Measurements from ENCODE around the gene MMEL1.
"Not testable (repeated sequence)": the region's sequence is repeated elsewhere in the genome, so short reads cannot be mapped to it uniquely, and the experiment has no call there.

Gene MMEL1, protein sequence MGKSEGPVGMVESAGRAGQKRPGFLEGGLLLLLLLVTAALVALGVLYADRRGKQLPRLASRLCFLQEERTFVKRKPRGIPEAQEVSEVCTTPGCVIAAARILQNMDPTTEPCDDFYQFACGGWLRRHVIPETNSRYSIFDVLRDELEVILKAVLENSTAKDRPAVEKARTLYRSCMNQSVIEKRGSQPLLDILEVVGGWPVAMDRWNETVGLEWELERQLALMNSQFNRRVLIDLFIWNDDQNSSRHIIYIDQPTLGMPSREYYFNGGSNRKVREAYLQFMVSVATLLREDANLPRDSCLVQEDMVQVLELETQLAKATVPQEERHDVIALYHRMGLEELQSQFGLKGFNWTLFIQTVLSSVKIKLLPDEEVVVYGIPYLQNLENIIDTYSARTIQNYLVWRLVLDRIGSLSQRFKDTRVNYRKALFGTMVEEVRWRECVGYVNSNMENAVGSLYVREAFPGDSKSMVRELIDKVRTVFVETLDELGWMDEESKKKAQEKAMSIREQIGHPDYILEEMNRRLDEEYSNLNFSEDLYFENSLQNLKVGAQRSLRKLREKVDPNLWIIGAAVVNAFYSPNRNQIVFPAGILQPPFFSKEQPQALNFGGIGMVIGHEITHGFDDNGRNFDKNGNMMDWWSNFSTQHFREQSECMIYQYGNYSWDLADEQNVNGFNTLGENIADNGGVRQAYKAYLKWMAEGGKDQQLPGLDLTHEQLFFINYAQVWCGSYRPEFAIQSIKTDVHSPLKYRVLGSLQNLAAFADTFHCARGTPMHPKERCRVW

DNA sequence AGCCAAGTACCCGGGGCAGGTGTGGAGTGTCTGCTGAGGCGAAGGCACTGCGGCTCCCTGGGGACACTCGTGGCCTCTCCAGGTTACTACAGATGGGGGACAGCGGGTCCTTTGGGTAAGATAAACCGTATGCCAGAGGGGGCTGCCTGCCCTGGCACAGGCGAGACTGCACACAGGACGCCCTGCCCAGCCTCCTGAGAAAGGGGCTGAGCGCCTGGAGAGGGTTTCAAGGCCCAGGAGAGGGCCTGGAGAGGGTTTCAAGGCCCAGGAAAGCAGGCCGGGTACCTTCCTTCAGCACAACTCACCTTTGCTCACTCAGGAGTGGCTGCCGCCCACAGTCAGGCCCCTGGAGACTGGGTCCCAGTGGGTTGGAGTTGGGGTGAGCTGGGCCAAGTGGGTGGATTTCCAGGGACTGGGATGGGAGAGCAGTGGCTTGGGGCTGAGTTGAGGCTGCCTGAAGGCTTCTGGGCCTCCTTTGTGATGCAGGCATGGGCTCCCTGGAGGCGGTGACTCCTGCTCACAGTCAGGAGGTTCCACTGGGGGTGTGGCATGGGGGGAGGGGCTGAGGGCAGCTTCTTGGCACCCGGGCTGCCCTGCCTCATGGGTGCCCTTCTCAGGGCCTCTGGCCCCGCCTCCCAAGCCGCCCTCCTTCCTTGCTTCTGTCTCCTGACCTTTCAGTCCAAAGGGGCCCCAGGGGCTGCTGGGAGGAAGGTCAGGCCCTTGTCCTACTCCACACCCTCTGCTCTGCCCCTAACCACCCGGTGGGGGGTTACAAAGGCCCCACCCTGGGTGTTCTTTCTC is at the start of gene MMEL1:
MMEL1 (minus strand) TSS at position 456 of the 801 bp plus-strand sequence. CDS start 3,532 bp downstream, outside the sequence.
- no peak for DNase-seq

DNA sequence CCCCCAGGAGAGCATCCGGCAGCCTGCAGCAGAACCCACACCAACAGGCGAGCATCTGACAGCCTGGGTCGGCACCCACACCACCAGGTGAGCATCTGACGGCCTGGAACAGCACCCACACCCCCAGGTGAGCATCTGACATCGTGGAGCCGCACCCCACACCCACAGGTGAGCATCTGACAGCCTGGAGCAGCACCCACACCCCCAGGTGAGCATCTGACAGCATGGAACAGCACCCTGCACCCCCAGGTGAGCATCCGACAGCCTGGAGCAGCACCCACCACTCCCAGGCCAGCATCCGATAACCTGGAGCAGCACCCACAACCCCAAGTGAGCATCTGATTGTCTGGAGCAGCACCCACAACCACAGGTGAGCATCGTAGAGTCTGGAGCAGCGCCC is 43.9 kb upstream of the MMEL1 start:
- not testable (repeated sequence) for DNase-seq

DNA sequence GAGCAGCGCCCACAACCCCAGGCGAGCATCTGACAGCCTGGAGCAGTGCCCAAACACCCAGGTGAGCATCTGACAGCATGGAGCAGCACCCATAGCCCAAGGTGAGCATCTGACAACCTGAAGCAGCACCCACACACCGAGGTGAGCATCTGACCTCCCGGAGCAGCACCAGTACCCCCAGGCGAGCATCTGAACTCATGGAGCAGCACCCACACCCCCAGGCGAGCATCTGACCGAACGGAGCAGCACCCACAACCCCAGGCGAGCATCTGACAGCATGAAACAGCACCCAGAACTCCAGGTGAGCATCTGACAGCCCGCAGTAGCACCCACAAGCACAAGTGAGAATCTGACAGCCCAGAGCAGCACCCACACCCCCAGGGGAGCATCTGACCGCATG is 38.8 kb upstream of the MMEL1 start:
- not testable (repeated sequence) for DNase-seq

GRCh38 chr1:2659806-2660205 is 27.0 kb upstream of the MMEL1 start:
- not testable (repeated sequence) for DNase-seq

- DNase-seq = not testable (repeated sequence)
Observed at GRCh38 chr1:2657909-2658308, 25.1 kb upstream of the MMEL1 start.

DNA sequence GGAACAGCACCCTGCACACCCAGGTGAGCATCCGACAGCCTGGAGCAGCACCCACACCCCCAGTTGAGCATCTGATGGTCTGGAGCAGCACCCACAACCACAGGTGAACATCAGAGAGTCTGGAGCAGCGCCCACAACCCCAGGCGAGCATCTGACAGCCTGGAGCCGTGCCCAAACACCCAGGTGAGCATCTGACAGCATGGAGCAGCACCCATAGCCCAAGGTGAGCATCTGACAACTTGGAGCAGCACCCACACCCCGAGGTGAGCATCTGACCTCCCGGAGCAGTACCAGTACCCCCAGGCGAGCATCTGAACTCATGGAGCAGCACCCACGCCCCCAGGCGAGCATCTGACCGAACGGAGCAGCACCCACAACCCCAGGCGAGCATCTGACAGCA is 24.3 kb upstream of the MMEL1 start:
- not testable (repeated sequence) for DNase-seq

- peak; percentile 22 for DNase-seq
Observed at GRCh38 chr1:2655598-2656434, 23.0 kb upstream of the MMEL1 start.

DNA sequence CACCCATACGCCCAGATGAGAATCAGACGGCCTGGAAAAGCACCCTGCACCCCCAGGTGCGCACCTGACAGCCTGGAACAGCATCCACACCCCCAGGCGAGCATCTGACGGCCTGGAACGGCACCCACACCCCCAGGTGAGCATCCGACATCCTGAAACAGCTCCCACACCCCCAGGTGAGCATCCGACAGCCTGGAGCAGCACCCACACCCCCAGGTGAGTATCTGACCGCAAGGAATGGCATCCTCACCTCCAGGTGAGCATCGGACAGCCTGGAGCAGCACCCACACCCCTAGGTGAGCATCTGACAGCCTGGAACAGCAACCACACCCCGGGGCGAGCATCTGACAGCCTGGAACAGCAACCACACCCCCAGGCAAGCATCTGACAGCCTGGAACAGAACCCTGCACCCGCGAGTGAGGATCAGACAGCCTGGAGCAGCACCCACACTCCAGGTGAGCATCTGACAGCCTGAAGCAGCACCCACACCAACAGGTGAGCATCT is 21.7 kb upstream of the MMEL1 start:
- DNase-seq = peak; percentile 22

- peak; percentile 44 for DNase-seq
Observed at GRCh38 chr1:2653741-2654442, 21.1 kb upstream of the MMEL1 start.

- DNase-seq = peak; percentile 33
Observed at GRCh38 chr1:2652926-2653571, 20.2 kb upstream of the MMEL1 start.

DNA sequence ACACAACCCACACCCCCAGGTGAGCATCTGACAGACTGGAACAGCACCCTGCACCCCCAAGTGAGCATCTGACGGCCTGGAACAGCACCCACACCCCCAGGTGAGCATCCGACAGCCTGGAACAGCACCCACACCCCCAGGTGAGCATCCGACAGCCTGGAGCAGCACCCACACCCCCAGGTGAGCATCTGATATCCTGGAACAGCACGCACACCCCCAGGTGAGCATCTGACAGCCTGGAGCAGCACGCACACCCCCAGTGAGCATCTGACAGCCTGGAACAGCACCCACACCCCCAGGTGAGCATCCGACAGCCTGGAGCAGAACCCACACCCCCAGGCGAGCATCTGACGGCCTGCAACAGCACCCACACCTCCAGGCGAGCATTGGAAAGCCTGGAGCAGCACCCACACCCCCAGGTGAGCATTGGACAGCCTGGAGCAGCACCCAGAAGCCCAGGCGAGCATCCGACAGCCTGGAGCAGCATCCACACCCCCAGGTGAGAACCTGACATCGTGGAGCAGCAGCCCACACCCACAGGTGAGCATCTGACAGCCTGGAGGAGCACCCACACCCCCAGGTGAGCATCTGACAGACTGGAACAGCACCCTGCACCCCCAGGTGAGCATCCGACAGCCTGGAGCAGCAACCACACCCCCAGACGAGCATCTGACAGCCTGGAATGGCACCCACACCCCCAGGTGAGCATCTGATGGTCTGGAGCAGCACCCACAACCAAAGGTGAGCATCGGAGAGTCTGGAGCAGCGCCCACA is 19.5 kb upstream of the MMEL1 start:
- DNase-seq = peak; percentile 18

GRCh38 chr1:2650967-2651645 is 18.3 kb upstream of the MMEL1 start:
- peak; percentile 13 for DNase-seq

DNA sequence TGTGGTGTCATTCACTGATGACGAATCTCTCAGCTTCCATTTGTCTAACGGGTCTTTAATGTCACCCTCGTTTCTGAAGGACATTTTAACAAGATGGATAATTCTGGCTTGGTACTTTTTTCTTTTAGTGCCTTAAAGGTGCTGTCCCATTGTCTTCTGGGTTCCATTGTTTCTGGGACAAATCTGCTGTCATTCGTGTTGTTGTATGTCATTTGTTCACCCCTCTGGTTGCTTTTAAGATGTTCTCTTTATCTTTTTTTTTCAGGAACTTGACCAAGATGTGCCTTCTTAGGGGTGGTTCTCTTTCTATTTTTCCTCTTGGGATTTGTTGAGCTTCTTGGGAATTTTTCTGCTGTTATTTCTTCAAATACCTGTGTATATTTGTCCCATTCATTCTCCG is 14.0 kb upstream of the MMEL1 start:
- no peak for DNase-seq

DNA sequence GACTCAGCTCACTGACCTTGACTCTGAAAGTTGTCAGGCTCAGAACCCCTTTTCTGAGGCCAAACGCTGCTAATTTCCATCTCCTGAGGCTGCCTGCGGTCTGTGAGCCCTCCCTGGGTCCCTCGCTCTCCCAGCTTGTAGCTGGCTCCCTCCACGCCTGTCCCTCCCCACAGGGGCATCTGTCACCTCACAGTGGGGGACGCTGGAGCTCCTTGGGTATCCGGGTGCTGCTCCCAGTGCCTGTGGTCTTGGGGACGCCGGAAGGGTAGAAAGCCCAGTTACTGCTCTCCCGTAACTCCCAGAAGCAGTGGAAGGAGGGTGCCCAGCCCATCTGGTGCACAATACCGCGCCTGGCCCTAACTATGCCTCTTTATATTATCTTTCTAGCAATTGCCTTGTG is 13.0 kb upstream of the MMEL1 start:
- DNase-seq = peak; percentile 14

DNA sequence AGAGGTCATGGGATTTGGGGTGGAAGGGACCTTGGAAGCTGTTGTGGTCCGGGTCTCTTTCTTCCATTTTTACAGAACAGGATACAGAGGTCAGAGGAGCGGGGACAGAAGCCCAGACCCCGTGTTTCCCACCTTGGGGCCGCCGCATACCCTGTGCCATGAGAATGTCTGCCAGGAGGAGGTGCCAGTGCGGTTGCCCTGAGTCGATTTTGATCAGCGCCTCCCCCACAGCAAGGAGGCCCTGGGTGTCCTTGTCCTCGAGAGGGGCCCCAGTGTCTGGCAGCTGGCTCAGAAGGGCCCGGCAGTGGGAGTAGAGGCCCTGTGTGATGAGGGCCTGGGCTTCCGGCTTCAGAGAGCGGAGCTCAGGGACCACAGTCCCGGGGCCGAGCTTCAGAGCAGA is 12.3 kb upstream of the MMEL1 start:
- DNase-seq = peak; percentile 16

DNA sequence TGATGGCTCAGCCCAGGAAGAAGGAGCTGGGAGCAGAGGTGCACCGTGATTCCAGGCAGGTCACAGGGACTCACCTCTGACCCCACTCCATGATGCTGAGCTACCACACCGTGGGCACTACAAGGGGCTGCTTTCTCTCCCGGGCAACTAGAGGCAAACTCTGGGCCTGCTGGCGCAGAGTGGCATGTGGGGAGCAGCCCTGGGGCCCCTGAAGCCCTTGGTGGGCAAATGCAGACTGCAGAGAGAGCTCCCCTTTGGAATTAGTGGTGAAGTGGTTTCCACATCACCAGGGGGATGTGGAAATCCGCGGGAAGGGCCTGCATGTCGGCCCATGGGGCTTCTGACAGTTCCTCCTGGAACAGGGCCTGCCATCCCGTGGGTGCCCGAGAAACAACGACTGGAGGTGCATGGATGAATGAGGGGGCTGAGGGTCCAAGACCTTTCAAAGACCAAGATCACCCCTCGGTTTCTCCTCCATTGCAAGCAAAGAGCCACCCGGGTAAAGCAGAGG is 11.8 kb upstream of the MMEL1 start:
- DNase-seq = no peak

- DNase-seq = no peak
Observed at GRCh38 chr1:2644171-2644570, 11.4 kb upstream of the MMEL1 start.

GRCh38 chr1:2643414-2644077 is 10.7 kb upstream of the MMEL1 start:
- DNase-seq = no peak

Data from activated T-cell treated with anti-CD3 and anti-CD28 coated beads, Interleukin-2, amount 50 U/mL, for 1 hour (primary cell).